HG03575 (cell line): Measurements from ENCODE around the gene CHMP5.

Experiments used
- ATAC-seq: cut with Tn5 transposase; IDR thresholded peaks from one replicate; pipeline ENCODE4 v1.9.1; 2021; ENCODE audit not compliant: unreplicated experiment, insufficient number of reproducible peaks, low FRiP score; ENCODE audit errors: extremely low read depth

CHMP5 gene

GRCh38 chr9:33239921-33240320 lies 24.9 kb upstream of the CHMP5 start, which contains the start of gene SPINK4:
TSS of gene SPINK4 (plus strand) at chr9:33240167. CDS start at chr9:33240209, 42 bp downstream.
- no peak for ATAC-seq

- ATAC-seq = no peak
Observed at GRCh38 chr9:33241298-33241697, 23.6 kb upstream of the CHMP5 start.

GRCh38 chr9:33242609-33243134 lies 22.2 kb upstream of the CHMP5 start:
- ATAC-seq = no peak

GRCh38 chr9:33244137-33244784 lies 20.6 kb upstream of the CHMP5 start:
- no peak for ATAC-seq

- ATAC-seq = no peak
Observed at GRCh38 chr9:33245341-33245740, 19.5 kb upstream of the CHMP5 start.

- ATAC-seq = no peak
Observed at GRCh38 chr9:33246269-33246860, 18.5 kb upstream of the CHMP5 start.

GRCh38 chr9:33248606-33249005 lies 16.2 kb upstream of the CHMP5 start:
- ATAC-seq = no peak

- ATAC-seq = no peak
Observed at GRCh38 chr9:33249087-33249658, 15.7 kb upstream of the CHMP5 start.

GRCh38 chr9:33249983-33250382 lies 14.9 kb upstream of the CHMP5 start:
- ATAC-seq = no peak

- no peak for ATAC-seq
Observed at GRCh38 chr9:33250458-33250995, 14.3 kb upstream of the CHMP5 start.

- ATAC-seq = no peak
Observed at GRCh38 chr9:33254211-33254610, 10.6 kb upstream of the CHMP5 start.

GRCh38 chr9:33255014-33255413 lies 9.8 kb upstream of the CHMP5 start:
- ATAC-seq = no peak

- no peak for ATAC-seq
Observed at GRCh38 chr9:33255471-33255870, 9.4 kb upstream of the CHMP5 start.

GRCh38 chr9:33256236-33256635 lies 8.6 kb upstream of the CHMP5 start:
- no peak for ATAC-seq

- ATAC-seq = no peak
Observed at GRCh38 chr9:33257276-33257675, 7.6 kb upstream of the CHMP5 start.

GRCh38 chr9:33260372-33260771 lies 4.5 kb upstream of the CHMP5 start:
- no peak for ATAC-seq

GRCh38 chr9:33263131-33264002 lies 1.5 kb upstream of the CHMP5 start:
- ATAC-seq = no peak

GRCh38 chr9:33264003-33264472 lies 811 bp upstream of the CHMP5 start:
- no peak for ATAC-seq

- ATAC-seq = no peak
Observed at GRCh38 chr9:33265211-33265865, 489 bp downstream of the CHMP5 start.
